IPS-11a (cell line): ENCODE results near the gene ITLN1.
"Not testable (repeated sequence)": the region's sequence is repeated elsewhere in the genome, so short reads cannot be mapped to it uniquely, and the experiment has no call there.

ENCODE experiments used
- H3K4me3 ChIP-seq: one replicate; pipeline ENCODE4 v1.5.1; 2013; ENCODE audit warnings: low read depth, low read length, control low read depth

Gene ITLN1

DNA sequence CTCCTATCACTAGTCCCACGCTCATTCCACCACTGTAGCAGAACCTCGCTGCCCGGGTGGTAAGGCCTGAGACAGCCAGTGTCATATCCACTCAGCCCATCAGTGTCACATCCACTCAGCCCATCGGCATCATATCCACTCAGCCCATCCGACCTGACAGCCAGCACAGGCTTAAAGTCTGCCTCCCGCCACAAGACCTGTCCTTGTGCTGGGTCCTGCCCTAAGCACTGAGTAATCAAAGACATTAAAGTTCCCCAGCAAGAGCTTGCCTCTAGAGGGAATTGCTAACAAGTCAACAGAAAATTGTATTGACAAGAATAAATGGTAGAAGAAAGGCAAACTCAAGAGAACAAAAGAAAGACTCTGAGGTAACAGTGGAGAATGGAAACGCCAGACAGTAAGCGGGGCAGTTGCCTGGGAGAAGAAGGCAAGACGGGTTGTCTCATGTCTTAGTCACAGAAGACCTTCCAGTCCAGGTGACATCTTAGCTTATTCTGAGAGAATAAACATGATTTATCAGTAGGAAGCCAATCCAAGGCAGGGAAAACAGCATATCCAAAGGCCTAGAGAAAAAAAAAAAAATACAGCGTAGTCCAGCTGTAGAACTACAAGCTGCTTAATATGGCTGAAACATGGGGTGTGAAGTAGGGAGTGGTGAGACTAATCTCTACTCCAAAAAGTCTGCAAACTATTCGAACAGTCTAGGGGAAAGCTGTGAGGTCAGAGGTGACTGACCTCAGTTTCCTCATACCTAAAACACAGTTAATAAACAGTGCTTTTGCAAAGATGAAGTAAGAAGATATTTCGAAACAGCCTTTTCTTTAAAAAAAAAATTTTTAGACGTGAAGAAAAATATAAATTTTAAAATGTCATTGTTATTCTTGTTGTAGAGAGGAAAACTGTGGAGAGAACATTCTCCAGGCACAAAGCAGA is 1.1 kb downstream of the ITLN1 start:
- H3K4me3 ChIP-seq, result no peak overlapping the region

DNA sequence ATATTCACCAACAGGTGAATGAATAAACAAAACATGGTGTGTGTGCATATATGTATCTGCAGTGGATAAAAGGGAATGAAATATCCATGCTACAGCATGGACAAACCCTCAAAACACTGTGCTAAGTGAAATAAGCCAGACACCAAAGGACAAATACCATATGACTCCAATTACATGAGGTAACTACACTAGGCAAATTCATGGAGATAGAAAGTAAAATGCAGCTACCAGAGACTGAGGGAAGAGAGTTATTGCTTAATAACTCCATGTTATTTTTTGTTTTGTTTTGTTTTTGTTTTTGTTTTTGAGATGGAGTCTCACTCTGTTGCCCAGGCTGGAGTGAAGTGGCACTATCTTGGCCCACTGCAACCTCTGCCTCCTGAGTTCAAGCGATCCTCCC is 2.4 kb downstream of the ITLN1 start:
- no peak overlapping the region for H3K4me3 ChIP-seq

DNA sequence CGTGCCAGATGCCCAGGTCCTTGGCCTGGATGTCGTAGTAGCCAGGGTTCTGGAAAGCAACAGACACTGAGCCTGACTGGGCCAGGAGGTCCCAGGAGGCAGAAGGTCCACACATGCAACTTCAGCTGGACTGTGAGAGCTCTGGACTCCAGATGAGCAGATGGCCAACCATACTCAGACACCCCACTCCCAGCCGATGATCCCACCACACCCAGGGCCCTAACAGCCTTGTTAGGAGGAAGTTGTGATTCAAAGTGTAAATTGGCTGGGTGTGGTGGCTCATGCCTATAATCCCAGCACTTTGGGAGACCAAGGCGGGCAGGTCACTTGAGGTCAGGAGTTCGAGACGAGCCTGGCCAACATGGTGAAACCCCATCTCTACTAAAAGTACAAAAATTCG is 3.7 kb downstream of the ITLN1 start:
- H3K4me3 ChIP-seq, result not testable (repeated sequence)

DNA sequence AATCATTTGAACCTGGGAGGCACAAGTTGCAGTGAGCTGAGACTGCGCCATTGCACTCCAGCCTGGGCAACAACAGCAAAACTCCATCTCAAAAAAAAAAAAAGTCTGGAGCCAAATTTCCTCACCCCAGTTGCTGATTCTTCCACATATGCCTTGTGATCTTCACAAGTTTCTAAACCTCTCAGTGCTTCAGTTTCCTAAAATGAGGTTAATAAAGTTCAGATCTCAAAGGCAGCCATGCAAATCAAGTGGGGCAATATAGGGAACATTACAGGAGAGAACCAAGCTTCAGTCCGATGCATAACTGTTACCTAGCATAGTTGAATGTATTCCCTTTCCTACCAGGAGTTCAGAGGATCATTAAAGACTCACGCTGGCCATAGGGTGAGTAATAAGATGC is 4.8 kb downstream of the ITLN1 start:
- H3K4me3 ChIP-seq, result no peak overlapping the region

DNA sequence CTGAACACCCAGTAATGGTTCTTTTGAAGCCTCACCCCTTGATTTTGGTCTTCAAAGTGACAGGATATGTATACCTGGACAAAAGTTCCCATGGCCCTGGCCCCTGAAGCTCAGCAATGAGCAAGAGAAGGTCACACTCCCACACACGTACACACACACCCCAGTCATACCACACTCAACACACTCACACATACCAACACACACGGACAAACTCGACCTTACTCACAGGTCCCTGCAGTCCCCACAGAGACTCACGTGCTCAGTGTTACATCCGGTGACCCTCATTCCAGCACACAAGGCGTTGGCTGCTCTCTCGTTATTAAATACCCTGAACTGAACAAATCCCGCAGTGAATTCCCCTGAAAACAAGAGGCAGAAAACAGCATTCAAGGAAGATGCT is 5.9 kb downstream of the ITLN1 start:
- H3K4me3 ChIP-seq, result no peak overlapping the region

DNA sequence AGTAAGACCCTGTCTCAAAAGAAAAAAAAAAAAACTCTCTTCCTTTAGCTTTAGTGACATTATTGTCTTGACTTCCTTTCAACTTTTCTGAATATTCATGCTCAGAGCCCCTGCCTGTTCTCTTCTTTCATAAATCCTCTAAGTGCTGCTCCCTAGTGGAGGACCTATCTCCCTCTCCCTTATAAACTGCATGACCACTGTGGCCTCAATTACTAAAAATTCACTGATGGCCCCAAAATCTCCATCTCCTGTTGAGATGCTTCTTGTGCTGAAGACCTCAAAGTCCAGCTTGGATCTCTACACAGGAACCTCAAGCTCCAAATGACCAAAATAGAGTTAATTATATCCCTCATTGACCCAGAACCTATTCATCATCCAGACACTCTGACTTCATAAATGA is 7.8 kb downstream of the ITLN1 start:
- no peak overlapping the region for H3K4me3 ChIP-seq

DNA sequence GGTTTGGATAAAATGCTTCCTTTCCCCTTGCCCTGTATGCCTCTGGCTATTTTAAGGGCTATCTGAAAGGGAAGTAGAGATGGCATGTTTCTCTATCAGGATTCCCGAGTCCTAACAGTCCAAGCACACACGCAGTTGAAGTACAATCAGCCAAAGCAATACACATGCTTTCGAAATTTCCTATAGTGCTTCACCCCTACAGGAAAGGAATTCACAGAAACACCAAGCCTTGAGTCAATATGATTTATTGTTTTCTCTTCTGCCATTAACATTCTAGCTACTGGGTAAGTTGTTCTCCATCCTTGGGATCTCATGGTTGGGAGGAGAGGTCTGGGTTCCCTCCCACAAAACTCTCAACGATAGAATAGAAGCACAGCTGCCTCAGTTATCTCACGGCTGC is 8.7 kb downstream of the ITLN1 start:
- no peak overlapping the region for H3K4me3 ChIP-seq

DNA sequence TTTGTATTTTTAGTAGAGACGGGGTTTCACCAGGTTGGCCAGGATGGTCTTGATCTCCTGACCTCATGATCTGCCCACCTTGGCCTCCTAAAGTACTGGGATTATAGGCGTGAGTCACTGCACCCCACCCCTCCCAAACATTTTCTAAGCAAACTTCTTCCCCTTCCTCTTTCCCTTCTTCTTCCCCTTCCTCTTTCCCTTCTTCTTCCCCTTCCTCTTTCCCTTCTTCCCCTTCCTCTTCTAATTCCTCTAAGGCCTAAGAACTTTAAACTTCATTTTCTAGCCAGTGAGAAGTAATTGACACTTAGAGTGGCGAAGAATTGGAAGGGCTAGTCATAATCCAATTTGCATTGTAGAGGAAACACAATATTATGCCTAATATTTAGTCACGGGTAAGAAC is 9.4 kb downstream of the ITLN1 start:
- H3K4me3 ChIP-seq, result not testable (repeated sequence)

DNA sequence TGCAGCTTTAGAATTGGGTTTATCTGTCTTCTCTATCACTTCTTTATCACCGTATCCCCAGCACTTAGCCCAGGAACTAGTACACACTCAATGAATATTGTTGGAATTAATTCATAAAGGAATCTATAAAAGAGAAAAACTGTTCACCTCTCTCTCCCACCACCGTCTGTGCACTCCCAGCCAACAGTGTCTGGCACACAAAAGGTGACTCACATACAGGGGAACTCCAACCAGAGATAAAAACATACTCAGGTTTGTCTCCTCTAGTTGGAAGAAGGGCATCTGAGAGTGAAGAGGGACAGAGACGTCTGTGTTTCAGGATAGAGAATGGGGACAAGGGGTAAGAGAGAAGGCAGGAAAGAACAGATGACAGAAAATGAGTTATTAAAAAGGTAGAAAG is 10.0 kb downstream of the ITLN1 start:
- H3K4me3 ChIP-seq, result no peak overlapping the region

DNA sequence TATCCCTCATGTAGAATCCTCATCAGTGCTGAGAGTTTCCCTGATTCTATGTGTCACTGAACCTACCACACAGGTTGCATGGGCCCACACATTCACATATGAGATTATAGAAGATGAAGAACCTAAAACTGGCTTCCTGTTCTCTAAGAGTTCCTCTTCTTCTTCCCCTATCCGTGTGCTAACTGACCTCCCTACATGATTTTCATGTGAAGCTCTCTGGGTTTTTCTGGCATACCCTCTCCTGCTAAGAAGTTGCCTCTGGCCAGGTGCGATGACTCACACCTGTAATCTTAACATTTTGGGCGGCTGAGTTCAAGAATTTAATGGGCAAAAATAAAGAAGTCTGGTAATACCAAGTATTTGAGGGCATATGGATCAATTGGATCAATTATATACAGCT is 16.8 kb downstream of the ITLN1 start:
- no peak overlapping the region for H3K4me3 ChIP-seq

DNA sequence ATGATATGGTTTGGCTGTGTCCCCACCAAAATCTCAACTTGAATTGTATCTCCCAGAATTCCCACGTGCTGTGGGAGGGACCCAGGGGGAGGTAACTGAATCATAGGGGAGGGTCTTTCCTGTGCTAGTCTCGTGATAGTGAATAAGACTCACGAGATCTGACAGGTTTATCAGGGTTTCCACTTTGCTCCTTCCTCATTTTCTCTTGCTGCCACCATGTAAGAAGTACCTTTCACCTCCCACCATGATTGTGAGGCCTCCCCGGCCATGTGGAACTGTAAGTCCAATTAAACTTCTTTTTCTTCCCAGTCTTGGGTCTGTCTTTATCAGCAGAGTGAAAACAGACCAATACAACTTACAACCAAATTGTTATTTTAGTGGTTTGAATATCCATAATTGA is 17.3 kb downstream of the ITLN1 start:
- H3K4me3 ChIP-seq, result not testable (repeated sequence)

DNA sequence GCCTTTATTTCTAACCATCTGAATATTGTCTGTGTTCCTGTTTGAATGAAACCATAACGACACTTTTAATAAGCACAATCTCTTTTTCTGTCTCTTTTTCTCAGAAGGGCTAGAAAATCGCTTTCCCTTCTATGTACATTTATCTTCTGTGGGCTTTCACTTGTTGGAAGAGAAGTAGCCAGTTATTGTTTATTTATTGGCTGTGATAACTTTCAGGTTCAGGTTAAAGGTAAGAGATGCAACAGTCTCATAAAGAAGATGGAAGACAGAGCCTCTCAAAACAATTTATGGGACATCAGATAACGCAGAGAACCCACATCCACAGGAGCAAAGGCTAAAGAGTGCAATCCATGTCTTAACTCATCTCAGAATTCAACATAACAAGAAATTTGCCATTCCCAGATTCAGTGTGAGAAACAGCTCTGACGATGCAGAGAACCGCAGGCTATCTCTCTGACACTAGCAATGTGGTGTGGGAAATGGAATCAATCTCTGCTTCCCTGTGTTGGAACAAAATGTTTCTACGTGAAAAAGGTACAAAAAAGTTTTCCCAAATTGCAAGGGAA is 18.2 kb downstream of the ITLN1 start:
- no peak overlapping the region for H3K4me3 ChIP-seq

DNA sequence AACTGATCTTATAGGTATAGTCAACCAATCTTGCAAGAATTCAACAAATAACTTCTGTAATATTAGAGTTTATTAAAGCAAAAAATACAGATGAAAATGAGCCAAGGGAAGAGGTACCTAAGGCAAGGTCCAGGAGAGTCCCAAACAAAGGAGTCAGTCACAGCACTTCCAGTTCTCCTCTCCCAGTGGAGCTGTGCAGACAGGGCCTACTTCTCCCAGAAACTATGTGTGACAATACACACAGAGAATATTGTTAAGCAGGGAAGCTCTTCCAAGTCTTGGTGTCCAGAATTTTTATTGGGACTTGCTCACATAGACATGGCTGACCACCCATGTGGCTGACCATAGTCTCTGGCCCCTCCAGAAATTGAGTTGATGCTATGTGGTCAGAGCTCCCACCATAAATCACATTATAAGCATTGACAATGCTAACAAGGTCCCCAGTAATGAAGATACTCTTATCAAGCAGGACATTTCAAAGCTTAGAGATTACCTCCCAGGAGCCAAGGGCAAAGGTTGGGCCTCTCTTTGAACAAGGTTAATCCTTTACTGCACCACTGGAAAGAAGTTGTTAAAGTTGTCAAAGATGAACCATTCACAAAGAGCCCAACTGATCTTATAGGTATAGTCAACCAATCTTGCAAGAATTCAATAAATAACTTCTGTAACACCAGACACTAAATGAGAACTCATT is 18.8 kb downstream of the ITLN1 start:
- no peak overlapping the region for H3K4me3 ChIP-seq

DNA sequence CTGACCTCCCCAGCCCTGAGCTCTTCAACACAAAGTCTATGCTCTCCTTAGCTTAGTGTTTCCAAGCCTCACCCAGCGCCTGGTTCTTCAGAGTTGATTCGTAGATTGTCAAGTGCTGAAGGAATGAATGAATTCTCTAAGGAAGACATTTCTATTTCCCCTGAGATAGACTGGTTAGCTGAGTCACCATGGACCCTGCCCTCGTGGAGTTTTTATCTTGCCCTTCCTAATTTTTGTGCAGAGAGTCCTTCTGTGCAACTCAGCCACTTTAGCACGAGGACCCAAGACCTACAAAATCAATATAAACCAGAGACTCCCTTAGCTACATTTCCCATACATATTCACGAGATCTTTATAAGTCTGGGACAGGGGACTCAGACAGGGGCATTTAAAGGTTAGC is 19.6 kb downstream of the ITLN1 start:
- H3K4me3 ChIP-seq, result no peak overlapping the region

DNA sequence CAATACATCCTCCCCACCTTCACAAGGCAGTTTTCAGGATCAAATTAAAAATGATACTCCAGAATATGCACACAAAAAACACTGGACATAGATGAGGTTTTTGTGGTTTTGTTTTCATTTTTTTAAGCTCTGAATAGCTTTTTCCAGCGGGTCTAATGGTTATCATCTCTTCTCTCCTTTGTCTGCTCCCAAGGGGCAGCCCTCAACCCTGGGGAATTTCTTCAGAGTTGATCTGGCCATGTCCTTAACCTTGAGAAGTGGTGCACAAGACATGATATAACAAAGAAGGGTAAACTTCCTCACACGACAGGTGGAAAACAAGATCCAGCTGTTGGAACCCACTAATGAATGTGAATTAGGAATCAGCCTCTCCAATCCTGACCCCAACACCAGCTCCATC is 20.8 kb downstream of the ITLN1 start:
- H3K4me3 ChIP-seq, result no peak overlapping the region

DNA sequence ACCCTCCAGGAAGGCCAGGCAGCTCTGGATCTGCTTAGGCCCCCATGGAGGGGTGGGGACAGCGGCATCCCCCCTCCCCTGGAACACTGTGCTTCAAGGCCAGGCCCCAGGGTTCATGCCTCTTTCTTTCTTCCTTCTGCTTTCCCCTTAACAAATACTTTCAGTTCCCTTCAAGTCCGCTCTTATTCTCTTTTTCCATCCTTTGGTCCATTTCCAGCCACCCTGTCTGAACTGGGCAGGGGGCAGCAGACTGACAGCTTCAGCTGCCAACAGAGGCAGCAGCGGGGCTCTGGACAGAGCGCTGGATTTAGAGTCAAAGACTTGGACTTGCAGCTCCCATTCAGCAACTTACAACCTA is 21.2 kb downstream of the ITLN1 start:
- H3K4me3 ChIP-seq, result no peak overlapping the region

DNA sequence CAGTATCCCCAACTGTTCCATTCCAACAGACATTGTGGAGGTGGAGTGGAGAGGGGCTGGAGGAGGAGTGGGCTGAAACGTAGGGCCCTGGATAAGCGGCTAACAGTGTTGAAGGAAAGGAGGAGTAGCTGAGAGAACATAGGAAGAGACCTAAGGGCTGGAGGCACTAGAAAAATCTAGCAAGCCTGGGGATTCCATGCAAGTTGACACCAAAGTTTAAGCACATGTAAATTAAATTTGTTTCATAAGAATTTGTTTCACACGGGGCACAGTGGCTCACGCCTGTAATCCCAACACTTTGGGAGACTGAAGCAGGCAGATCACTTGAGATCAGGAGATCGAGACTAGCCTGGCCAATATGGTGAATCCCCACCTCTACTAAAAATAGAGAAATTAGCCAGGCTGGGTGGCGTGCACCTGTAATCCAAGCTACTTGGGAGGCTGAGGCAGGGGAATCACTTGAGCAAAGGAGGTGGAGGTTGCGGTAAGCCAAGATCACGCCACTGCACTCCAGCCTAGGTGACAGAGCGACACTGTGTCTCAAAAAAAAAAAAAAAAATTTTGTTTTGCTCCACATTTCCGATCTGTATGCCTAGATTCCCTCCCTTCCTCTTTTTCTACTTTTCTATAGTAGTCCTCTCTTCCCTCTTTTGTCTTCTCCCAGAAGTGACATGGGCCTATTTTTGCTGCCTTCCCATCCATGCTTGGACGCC is 21.8 kb downstream of the ITLN1 start:
- no peak overlapping the region for H3K4me3 ChIP-seq

DNA sequence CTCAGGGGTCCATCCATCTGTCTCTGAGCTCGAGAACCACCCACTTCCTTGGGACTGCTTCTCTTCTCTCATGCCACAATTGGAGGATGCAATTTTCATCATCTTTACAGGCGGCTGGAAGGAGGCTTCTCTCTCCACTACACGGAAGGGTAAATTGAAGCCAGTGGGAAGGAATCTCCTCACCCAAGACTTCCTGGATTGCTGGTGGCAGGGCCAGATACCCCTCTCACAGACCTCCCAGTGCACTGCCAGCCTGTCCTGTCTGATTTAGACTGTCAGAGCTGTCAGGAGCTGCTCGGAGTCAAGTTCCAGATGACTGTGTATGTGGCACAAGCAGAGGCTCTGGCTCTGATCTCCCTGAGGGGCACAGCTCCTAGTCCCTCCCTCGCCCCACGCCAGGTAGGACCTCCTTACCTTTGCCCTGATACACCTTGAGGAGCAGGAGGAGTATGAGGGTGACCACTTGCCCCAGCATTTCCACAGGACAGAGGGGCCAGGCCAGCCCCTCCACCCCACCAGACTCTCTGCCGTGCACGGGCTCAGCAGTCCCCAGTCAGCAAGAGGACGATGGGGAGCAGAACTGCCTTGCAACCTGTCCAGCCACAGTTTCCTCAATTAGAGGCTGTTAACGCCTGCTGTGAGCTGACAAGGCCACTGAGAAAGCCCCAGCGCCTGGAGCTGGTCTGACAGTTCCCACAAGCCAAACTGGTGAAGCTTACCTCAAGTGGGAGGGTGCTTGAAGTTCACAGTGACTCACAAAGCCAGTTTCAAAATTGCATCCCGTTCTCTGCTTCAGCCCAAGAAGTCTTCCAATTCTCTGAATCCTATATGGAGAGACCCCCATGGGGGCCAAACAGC is 22.5 kb downstream of the ITLN1 start, which contains the start of gene CD244:
Gene CD244, minus strand, starts transcription at position 685 of the 858 bp plus-strand sequence. Its CDS starts 210 bp downstream, at position 475.
- H3K4me3 ChIP-seq, result no peak within 1 kb of the TSS

DNA sequence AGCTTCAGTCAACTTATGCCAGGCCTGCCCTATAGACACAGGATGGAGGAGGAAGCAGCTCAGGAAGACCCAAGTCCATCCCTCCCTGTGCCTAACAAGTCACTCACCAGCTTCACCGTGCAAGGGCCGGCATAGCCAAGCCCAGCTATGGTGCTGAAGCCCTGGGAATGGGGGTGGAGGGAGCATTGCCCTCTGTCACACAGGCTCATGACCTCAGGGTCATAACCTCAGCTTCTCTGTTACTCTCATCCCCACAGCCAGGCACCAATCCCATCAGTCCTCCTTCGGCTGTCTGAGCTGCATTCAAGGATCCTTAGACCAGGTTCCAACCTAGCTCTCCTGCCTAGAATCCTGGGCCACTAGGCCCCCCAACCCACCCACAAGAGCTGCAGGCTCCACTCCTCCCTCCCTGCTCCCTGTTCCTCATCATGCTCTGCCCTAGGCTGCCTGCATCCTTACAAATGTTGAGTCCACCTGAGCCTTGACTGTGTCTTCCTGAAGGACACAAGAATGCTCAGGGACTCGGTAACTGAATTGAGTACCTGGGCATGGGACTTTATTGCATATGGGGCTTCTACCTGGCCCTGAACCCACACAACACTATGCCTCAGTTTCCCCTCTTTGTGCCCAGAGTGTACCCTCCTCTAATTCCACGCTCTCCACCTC is 24.0 kb downstream of the ITLN1 start:
- no peak overlapping the region for H3K4me3 ChIP-seq

DNA sequence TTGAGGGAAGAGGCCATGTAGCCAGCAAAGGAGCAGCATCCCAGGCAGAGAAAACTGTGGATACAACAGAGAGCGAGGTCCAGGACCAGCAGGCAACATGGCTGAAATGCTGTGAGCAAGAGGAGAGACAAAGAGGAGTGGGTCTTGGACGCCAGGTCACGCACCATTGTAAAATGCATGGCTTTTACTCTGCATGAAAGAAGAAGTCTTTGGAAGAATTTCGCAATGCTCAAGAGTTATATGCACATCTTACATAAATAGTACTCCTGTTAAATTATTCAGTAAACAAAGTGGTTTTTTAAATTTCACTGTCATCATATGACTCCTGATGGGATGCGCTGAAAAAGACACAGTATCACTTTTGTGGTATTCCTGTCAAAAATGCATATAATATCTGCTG is 25.8 kb downstream of the ITLN1 start:
- H3K4me3 ChIP-seq, result no peak overlapping the region
